GM20000 (cell line): ENCODE results near the gene SALL1.

Experiments used
- DNase-seq: peaks from one replicate; pipeline ENCODE4 v3.0.0; 2012; ENCODE audit warnings: low spot score
- TF ChIP-seq, protein P1 (sequence below): IDR thresholded peaks from 2 replicates; pipeline ENCODE4 v1.5.1; 2012; ENCODE audit warnings: mild to moderate bottlenecking, control low read depth; ENCODE audit errors: extremely low read depth, missing control alignments

The SALL1 gene

GRCh38 chr16:51175081-51175480 is 24.0 kb upstream of the SALL1 start:
- TF ChIP-seq, protein P1, sequence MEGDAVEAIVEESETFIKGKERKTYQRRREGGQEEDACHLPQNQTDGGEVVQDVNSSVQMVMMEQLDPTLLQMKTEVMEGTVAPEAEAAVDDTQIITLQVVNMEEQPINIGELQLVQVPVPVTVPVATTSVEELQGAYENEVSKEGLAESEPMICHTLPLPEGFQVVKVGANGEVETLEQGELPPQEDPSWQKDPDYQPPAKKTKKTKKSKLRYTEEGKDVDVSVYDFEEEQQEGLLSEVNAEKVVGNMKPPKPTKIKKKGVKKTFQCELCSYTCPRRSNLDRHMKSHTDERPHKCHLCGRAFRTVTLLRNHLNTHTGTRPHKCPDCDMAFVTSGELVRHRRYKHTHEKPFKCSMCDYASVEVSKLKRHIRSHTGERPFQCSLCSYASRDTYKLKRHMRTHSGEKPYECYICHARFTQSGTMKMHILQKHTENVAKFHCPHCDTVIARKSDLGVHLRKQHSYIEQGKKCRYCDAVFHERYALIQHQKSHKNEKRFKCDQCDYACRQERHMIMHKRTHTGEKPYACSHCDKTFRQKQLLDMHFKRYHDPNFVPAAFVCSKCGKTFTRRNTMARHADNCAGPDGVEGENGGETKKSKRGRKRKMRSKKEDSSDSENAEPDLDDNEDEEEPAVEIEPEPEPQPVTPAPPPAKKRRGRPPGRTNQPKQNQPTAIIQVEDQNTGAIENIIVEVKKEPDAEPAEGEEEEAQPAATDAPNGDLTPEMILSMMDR: no peak
- DNase-seq: no peak

GRCh38 chr16:51172368-51172767 is 21.3 kb upstream of the SALL1 start:
- no peak for DNase-seq
- TF ChIP-seq, protein P1: no peak

DNA sequence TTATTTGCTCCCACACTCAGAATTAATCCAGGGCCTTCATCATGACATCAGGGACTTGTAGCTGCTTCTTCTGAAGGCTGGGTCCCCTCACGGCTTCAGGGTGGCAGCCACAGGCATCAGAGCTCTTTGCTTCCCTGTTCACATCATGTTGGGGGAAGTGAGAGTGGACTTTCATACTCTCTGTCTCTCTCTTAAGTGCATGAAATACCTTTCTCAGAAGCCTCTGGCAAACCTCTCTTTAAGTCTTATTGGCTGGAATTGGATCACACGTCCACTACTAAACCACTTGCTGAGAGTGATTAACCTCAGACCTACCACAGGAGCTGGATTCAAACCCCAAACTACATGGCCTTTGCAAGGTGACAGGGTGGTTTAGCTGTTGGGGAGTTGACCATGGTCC is 17.7 kb upstream of the SALL1 start:
- no peak for DNase-seq
- TF ChIP-seq, protein P1: no peak

DNA sequence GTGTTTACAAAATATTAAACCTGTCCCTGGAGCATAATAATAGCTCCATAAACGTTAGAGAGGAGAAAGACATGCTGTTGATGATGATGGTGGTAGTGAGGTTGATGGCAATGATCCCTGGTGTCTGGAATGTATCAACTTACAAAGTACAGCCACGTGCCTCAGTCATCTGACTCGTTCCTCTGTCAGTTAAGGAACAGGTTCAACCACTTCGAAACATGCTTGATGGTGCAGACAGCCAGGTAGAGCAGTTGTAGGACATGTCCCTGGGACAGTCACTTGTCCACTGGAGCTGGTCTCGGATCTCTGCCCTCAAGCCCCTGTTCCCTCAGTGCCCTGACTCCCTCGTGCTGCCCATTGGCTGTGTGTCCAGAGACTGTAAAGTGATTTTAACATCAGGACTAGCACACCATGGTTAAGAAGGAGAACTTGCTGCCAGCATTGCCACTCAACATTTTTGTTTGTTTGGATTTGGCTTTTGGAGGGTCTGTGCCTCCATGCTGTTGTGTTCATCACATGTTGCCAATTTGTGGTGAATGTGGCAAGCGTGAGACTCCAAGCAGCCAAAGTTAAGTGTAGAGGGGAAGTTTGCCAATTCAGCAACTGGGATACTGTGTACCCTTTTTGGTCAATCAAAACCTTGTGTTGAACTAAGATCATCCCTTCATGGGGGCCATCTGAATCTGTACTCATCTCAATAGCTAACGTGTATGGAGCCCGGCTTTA is 16.3 kb upstream of the SALL1 start:
- no peak for DNase-seq
- TF ChIP-seq, protein P1: no peak

DNA sequence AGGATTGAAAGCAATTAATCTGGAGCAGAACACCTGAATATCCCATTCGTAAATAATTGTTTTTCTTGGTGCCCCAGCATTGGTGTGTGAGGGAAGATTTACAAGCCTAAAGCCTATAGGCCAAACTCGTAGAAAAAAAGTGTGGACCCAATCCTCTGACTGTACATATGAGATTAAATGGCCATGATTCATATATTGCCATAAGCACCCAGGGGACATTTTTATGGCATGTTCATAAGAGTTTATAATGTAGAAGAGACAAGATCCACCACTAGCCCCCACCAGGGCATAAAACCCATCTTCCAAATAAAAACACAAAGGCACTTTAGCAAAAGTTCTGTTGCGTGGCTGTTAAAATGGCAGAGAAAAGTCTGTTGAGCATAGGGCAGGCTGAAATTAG is 15.5 kb upstream of the SALL1 start:
- no peak for DNase-seq
- TF ChIP-seq, protein P1: no peak

DNA sequence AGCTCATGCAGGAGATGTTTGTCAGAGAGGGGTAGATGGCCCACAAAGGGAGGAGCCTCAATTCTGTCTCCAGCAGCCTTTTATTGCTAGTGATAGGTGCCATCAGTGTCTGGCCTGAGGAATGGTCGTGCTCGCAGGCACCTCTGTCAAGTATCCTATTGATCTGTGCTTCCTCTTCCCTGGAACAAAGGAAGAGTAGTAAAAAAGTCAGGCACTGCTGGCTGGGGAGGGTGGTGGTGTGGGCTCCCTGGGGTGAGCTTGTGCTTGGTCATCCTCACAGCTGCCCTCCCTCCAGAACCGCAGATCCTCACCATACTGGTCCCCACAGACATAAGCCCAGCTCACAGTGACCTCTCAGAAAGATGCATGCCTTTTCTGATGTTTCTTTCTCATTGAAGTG is 15.0 kb upstream of the SALL1 start:
- TF ChIP-seq, protein P1: no peak
- DNase-seq: no peak

DNA sequence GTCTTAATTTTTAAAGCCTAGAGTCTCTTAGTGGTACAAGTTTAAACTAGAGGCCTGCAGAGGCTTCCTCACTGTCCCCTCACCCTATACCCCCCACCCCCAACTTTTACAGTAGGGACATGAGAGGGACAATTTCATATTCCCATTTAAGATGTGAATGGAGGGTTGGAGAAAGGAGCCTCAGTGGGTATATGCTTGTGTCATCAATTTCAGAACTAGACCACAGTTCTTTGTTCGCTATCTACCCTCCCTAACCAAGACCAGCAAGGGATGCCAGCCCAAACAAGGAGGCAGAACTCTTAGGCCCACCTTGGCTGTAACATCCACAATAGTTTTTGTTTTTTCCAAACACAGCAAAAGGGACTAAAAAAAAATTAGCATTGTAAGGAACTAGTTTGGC is 14.0 kb upstream of the SALL1 start:
- DNase-seq: no peak
- TF ChIP-seq, protein P1: no peak
